Esophagus mucosa (tissue), 1 donor: ENCODE data around the gene TTLL4. TPM values are rescaled to one million over a fixed set of nuclear protein-coding genes. Genes with fewer than 3 reads are reported as not detected.

Experiments
- ATAC-seq: fragments of 200-7000 bp; cut with Tn5 transposase; one replicate; pipeline ENCODE4 v1.9.1; 2020
- total RNA-seq: library from RNA; stranded (reverse); gene quantifications from one replicate; pipeline ENCODE4 v1.2.4, GENCODE V29; 2023
- donor health status: DM: yes; HTN: yes; CAD: no.

The TTLL4 gene
- total RNA-seq, 1 donor from 2014 or later, result 14.0 TPM

- ATAC-seq, result no peak
Measured at GRCh38 chr2:218785103-218785502, 74.5 kb downstream of the TTLL4 start.

DNA sequence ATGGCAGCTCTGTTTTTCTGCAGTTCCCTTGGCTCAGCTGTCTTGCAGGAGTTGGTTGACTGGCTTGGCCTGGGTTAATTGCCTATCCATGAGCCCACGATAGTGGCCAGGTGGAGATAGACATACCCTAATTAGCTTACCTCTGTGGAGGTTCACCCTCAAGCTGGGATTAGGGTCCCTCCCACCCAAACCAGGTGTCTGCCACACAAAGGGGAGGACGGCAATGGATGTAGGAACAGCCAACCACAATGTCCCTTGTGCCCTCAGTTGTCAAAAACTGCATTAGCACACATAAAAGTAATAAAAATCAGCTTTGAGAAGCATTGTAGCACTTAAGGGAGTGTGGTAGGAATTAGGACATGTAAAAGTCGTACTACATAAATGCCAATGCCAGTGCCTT is 75.5 kb downstream of the TTLL4 start:
- no peak for ATAC-seq

DNA sequence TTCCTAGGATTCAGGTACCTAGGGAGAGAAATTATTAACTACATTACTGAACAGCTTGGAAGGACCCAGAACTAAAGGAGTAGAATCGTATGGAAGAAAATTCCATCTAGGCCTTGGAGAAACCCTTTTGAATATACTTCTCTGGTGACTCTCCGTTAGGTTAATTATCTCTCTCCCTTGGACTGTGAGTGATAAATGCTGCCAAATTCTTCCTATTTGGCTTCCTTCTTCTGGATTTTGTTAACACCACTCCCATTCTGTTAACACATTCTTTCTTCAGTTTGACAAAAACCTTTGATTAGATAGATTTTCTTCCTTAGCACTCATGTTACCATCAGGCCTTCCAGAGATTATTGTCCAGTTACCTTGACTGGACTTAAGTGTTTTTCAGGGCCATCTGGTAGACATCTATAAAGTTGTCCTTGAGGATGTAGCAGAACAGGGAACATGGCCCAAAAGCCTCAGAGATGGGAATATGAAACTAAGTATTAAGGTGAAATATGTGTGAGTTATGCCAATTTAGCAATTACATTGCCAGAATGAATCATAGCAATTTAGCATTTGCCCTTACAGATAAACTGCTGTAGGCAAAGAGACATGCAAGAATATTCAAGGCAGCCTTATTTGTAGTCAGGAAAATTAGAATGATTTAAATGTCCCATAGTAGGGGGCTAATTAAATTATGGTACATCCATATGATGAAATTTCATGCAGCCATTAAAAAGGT is 78.1 kb downstream of the TTLL4 start:
- no peak for ATAC-seq

- ATAC-seq, result no peak
Measured at GRCh38 chr2:218792433-218792832, 81.8 kb downstream of the TTLL4 start.

GRCh38 chr2:218796691-218797090 is 86.1 kb downstream of the TTLL4 start:
- no peak for ATAC-seq

DNA sequence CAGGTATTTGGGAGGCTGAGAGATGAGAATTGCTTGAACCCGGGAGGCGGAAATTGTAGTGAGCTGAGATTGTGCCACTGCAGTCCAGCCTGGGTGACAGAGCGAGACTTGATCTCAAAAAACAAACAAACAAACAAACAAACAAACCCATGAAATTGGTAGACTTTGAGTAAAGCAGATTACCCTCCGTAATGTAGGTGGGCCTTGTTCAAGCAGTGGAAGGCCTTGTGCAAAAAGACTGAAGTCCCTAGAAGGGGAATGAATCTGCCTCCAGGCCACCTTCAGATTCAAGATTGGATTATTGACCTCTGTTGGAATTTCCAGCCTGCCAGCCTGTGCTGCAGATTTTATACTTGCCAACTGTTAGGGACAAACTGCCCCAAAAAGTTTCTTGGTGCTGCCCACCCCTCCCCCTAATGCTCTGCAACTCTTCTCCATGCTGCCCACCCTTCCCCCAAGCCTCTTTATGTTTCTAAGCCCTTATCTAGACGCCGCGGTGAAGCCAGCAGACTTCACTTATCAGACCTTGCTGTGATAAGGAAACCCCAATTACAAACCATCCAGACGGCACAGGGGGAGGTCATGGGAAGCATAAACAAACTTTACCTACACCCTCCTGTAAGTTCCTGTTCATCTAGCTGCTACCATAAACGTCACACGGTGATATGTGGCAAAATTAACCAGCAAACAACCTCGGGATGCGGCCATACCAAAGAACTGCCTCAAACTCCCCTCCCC is 88.3 kb downstream of the TTLL4 start:
- ATAC-seq, result no peak

DNA sequence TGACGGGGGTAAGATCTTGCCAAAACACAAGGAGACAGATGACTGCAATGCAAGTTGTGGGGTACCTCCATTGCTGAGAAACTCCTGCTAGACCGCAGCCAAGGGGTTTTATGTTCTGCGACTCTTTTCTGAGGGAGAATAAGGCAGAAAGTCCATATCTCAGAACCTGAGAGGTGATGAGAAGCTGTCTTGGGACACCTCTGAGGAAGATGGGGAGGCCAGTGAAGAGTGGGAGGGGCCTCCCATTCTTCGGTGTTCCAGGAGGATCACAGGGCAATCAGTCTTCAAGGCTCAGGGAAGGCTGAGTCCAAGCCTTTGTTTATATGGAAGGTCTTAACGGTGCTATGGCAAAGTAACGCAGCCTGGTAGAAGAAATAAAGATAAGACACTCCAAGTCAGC is 89.4 kb downstream of the TTLL4 start:
- no peak for ATAC-seq

- no peak for ATAC-seq
Measured at GRCh38 chr2:218802386-218802994, 91.9 kb downstream of the TTLL4 start.

DNA sequence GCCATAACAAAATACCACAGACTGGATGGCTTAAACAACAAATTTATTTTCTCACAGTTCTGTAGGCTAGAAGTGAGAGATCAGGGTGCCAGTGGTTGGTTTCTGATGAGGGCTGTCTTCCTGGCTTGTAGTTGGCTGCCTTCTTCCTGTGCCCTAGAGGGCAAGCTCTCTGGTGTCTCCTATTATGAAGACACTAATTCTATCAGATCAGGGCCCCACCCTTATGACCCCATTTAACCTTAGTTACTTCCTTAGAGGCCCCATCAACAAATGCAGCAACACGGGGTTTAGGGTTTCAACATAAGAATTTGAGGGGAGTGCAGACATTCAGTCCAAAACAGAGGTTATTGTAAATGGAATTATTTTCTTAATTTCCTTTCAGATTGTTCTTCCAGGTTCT is 94.2 kb downstream of the TTLL4 start:
- no peak for ATAC-seq

Other genes starting within 250 kb of the TTLL4 start
- 11.8 TPM for gene USP37, start 142.5 kb upstream of the TTLL4 start, total RNA-seq
- gene CNOT9, start 142.0 kb upstream of the TTLL4 start, total RNA-seq, result 34.6 TPM
- gene PLCD4, start 102.9 kb upstream of the TTLL4 start, total RNA-seq, result 5.7 TPM
- 13.8 TPM for gene ZNF142, start 51.2 kb upstream of the TTLL4 start, total RNA-seq
- gene BCS1L, start 51.2 kb upstream of the TTLL4 start, total RNA-seq, result 43.9 TPM
- 15.3 TPM for gene RNF25, start 38.8 kb upstream of the TTLL4 start, total RNA-seq
- 12.0 TPM for gene STK36, start 38.7 kb upstream of the TTLL4 start, total RNA-seq
- 4.9 TPM for gene CYP27A1, start 71.3 kb downstream of the TTLL4 start, total RNA-seq
- not detected for gene PRKAG3, start 121.0 kb downstream of the TTLL4 start, total RNA-seq
- not detected for gene WNT6, start 149.0 kb downstream of the TTLL4 start, total RNA-seq
- gene WNT10A, start 170.0 kb downstream of the TTLL4 start, total RNA-seq, result 3.4 TPM
- gene CDK5R2, start 248.8 kb downstream of the TTLL4 start, total RNA-seq, result not detected